Karpas-422 (cell line): Measurements from ENCODE around the gene PRODH2. TPM values are rescaled to one million over a fixed set of nuclear protein-coding genes. Genes with fewer than 3 reads are reported as not detected.

Experiments
- DNase-seq: peaks from one replicate; pipeline ENCODE4 v3.0.0-alpha.2; 2015
- H2AFZ ChIP-seq: fragments of 200-600 bp; sonication (generic); 2 replicates; pipeline ENCODE4 v1.6.1; 2014; ENCODE audit warnings: antibody characterized with exemption, low read length, mixed read lengths
- H3K27ac ChIP-seq: fragments of 200-600 bp; sonication (generic); 2 replicates; pipeline ENCODE4 v1.5.1; 2014; ENCODE audit warnings: mild to moderate bottlenecking, low read length, moderate library complexity
- H3K27me3 ChIP-seq: fragments of 200-600 bp; sonication (generic); 2 replicates; pipeline ENCODE4 v1.6.1; 2014; ENCODE audit warnings: low read length, mixed read lengths
- H3K36me3 ChIP-seq: fragments of 200-600 bp; sonication (generic); 2 replicates; pipeline ENCODE4 v1.6.1; 2014; ENCODE audit warnings: low read length, mixed read lengths; ENCODE audit not compliant: insufficient read depth
- H3K4me1 ChIP-seq: fragments of 200-600 bp; sonication (generic); 2 replicates; pipeline ENCODE4 v1.6.1; 2014; ENCODE audit warnings: mild to moderate bottlenecking, low read length, mixed read lengths
- H3K4me2 ChIP-seq: fragments of 200-600 bp; sonication (generic); 2 replicates; pipeline ENCODE4 v1.6.1; 2014; ENCODE audit warnings: low read length, low read depth, mild to moderate bottlenecking; ENCODE audit not compliant: poor library complexity, severe bottlenecking
- H3K4me3 ChIP-seq: fragments of 200-600 bp; sonication (generic); 2 replicates; pipeline ENCODE4 v1.5.1; 2014; ENCODE audit warnings: mild to moderate bottlenecking, antibody characterized with exemption, low read length, mixed read lengths
- H3K79me2 ChIP-seq: fragments of 200-600 bp; sonication (generic); 2 replicates; pipeline ENCODE4 v1.6.1; 2014; ENCODE audit warnings: mild to moderate bottlenecking, low read length, mixed read lengths
- H3K9ac ChIP-seq: fragments of 200-600 bp; sonication (generic); 2 replicates; pipeline ENCODE4 v1.6.0; 2014; ENCODE audit warnings: low read length
- H3K9me2 ChIP-seq: fragments of 200-600 bp; sonication (generic), shearing (Covaris generic); replicated peaks from 2 replicates; pipeline ENCODE4 v1.6.0; 2014; ENCODE audit warnings: mild to moderate bottlenecking, low read length, moderate library complexity; ENCODE audit not compliant: insufficient read depth
- H3K9me3 ChIP-seq: fragments of 300-700, 200-600 bp; sonication (generic); 2 replicates; pipeline ENCODE4 v1.6.1; 2014; ENCODE audit warnings: low read length, mixed read lengths
- H4K20me1 ChIP-seq: fragments of 200-600 bp; sonication (generic); 2 replicates; pipeline ENCODE4 v1.6.1; 2014; ENCODE audit warnings: mild to moderate bottlenecking, antibody characterized with exemption, low read length, low read depth; ENCODE audit not compliant: insufficient read depth
- total RNA-seq: library from RNA; depleted of rRNA; stranded (reverse); fragments of >200 nt; shearing (Covaris generic); gene quantifications from 2 replicates; pipeline ENCODE4 v1.2.3, GENCODE V29; 2014; ENCODE audit warnings: low replicate concordance; rRNA removed

PRODH2 gene
- total RNA-seq, 1 experiment from 2014 or later: not detected

GRCh38 chr19:35751839-35752745, 60.6 kb downstream of the PRODH2 start:
- Histone ChIP-seq H3K9ac (no peak overlapping the region), H3K4me2 (no peak overlapping the region), H3K36me3 (no peaks in the 10 kb centered on the region), H3K4me1 (peaks cover 26% of the 10 kb centered on the region), H3K27me3 (no peaks in the 10 kb centered on the region), H3K9me2 (no peaks in the 10 kb centered on the region), H4K20me1 (no peaks in the 10 kb centered on the region), H2AFZ (no peak overlapping the region), H3K27ac (no peak overlapping the region), H3K9me3 (no peaks in the 10 kb centered on the region), H3K4me3 (no peak overlapping the region), H3K79me2 (peaks cover 19% of the 10 kb centered on the region)
- no peak for DNase-seq

GRCh38 chr19:35750167-35750566, 62.5 kb downstream of the PRODH2 start:
- Histone ChIP-seq H2AFZ (no peak overlapping the region), H3K79me2 (peaks cover 32% of the 10 kb centered on the region), H3K9me3 (no peaks in the 10 kb centered on the region), H3K27me3 (no peaks in the 10 kb centered on the region), H3K36me3 (no peaks in the 10 kb centered on the region), H3K4me3 (peak overlapping the region; percentile 7; the same call in 1 of the 2 replicates), H3K27ac (no peak overlapping the region), H3K9me2 (no peaks in the 10 kb centered on the region), H3K4me2 (peak overlapping the region; percentile 95), H4K20me1 (no peaks in the 10 kb centered on the region), H3K4me1 (peaks cover 32% of the 10 kb centered on the region), H3K9ac (peak overlapping the region; percentile 31)
- DNase-seq: no peak

Other genes with a start within 250 kb of the PRODH2 start
- gene ATP4A, start 249.2 kb downstream of the PRODH2 start, total RNA-seq: 0.37 and 0.40 TPM in 2 replicates
- not detected in 2 replicates for gene PMIS2, start 226.7 kb downstream of the PRODH2 start, total RNA-seq
- 12.5 and 26.2 TPM in 2 replicates for gene HAUS5, start 200.1 kb downstream of the PRODH2 start, total RNA-seq
- 36.9 and 82.1 TPM in 2 replicates for gene RBM42, start 183.8 kb downstream of the PRODH2 start, total RNA-seq
- gene ETV2, start 171.1 kb downstream of the PRODH2 start, total RNA-seq: 0.54 and 0.75 TPM in 2 replicates
- 445 and 611 TPM in 2 replicates for gene COX6B1, start 164.5 kb downstream of the PRODH2 start, total RNA-seq
- gene UPK1A, start 146.3 kb downstream of the PRODH2 start, total RNA-seq: not detected in 2 replicates
- not detected in 2 replicates for gene ZBTB32, start 108.3 kb downstream of the PRODH2 start, total RNA-seq
- gene KMT2B, start 94.8 kb downstream of the PRODH2 start, total RNA-seq: 15.3 and 21.4 TPM in 2 replicates
- gene IGFLR1, start 70.4 kb downstream of the PRODH2 start, total RNA-seq: 1.5 and 15.2 TPM in 2 replicates
- 31.7 and 50.4 TPM in 2 replicates for gene U2AF1L4, start 67.4 kb downstream of the PRODH2 start, total RNA-seq
- 47.7 and 112 TPM in 2 replicates for gene PSENEN, start 67.2 kb downstream of the PRODH2 start, total RNA-seq
- 5.9 and 12.4 TPM in 2 replicates for gene LIN37, start 64.3 kb downstream of the PRODH2 start, total RNA-seq
- 0.18 and 1.5 TPM in 2 replicates for gene HSPB6, start 55.8 kb downstream of the PRODH2 start, total RNA-seq
- 16.6 and 17.5 TPM in 2 replicates for gene PROSER3, start 54.7 kb downstream of the PRODH2 start, total RNA-seq
- gene ARHGAP33, start 37.3 kb downstream of the PRODH2 start, total RNA-seq: 5.8 and 12.3 TPM in 2 replicates
- not detected in 2 replicates for gene NPHS1, start 39.7 kb upstream of the PRODH2 start, total RNA-seq
- 0.07 TPM in 1 of 2 replicates, not detected in the other for gene KIRREL2, start 44.1 kb upstream of the PRODH2 start, total RNA-seq
- 9.9 and 23.8 TPM in 2 replicates for gene APLP1, start 55.7 kb upstream of the PRODH2 start, total RNA-seq
- 7.2 and 17.1 TPM in 2 replicates for gene NFKBID, start 87.7 kb upstream of the PRODH2 start, total RNA-seq
- gene HCST, start 89.7 kb upstream of the PRODH2 start, total RNA-seq: 12.2 and 18.8 TPM in 2 replicates
- gene TYROBP, start 95.5 kb upstream of the PRODH2 start, total RNA-seq: not detected in 2 replicates
- gene LRFN3, start 123.5 kb upstream of the PRODH2 start, total RNA-seq: 3.7 and 3.8 TPM in 2 replicates
- gene SDHAF1, start 182.3 kb upstream of the PRODH2 start, total RNA-seq: 23.4 and 71.2 TPM in 2 replicates
- 1.2 and 1.8 TPM in 2 replicates for gene SYNE4, start 196.0 kb upstream of the PRODH2 start, total RNA-seq
- gene ALKBH6, start 201.4 kb upstream of the PRODH2 start, total RNA-seq: 11.1 and 48.4 TPM in 2 replicates
- 0.72 and 1.2 TPM in 2 replicates for gene CLIP3, start 220.0 kb upstream of the PRODH2 start, total RNA-seq
- gene THAP8, start 241.4 kb upstream of the PRODH2 start, total RNA-seq: 3.6 and 8.9 TPM in 2 replicates
- 9.4 and 10.9 TPM in 2 replicates for gene WDR62, start 242.1 kb upstream of the PRODH2 start, total RNA-seq